ENCODE results near the gene CD1E.

- TF ChIP-seq BHLHE40 (IDR thresholded peaks at IDR 0.05; ENCODE audit: borderline replicate concordance) (no peak), TARDBP (IDR thresholded peaks at IDR 0.05) (no peak)
These were observed 45.3 kb downstream of the CD1E start, which contains the start of gene OR10T2 for GRCh38 chr1:158398818-158399514.
